OCI-LY1 (cell line): ENCODE results near the gene S100Z.

ENCODE experiments used
- EZH2 ChIP-seq: fragments of 200-600 bp; sonication (generic), shearing (Covaris generic); IDR thresholded peaks from 2 replicates; pipeline ENCODE4 v1.8.0; 2017; ENCODE audit warnings: borderline replicate concordance, mixed run types, mild to moderate bottlenecking, antibody characterized with exemption, low read length, moderate library complexity, mixed read lengths
- TF ChIP-seq, protein P1 (sequence below): fragments of 200-600 bp; sonication (generic), shearing (Covaris generic); IDR thresholded peaks from 2 replicates; pipeline ENCODE4 v1.5.1; 2017; ENCODE audit warnings: mild to moderate bottlenecking, antibody characterized with exemption, low read length, moderate library complexity, mixed read lengths

DNA sequence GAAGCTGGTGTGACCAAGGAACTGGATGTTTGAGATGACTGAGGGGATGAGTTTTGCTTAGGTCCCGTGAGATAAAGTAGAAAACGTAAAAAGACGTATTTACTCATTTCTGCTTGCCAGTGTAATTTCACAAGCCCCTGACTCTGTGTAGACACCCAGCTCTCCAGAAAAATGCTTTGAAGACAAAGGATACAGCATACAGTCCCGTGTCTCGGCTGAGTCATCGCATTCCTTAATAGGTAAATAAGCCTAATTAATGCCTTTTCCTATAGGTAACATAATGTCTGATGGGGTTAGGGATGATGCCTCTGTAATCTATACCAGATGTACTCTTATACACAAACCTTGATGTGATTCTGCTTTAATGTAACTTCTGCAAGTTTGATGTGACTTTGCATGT, 20.2 kb downstream of the S100Z start:
- TF ChIP-seq, protein P1, sequence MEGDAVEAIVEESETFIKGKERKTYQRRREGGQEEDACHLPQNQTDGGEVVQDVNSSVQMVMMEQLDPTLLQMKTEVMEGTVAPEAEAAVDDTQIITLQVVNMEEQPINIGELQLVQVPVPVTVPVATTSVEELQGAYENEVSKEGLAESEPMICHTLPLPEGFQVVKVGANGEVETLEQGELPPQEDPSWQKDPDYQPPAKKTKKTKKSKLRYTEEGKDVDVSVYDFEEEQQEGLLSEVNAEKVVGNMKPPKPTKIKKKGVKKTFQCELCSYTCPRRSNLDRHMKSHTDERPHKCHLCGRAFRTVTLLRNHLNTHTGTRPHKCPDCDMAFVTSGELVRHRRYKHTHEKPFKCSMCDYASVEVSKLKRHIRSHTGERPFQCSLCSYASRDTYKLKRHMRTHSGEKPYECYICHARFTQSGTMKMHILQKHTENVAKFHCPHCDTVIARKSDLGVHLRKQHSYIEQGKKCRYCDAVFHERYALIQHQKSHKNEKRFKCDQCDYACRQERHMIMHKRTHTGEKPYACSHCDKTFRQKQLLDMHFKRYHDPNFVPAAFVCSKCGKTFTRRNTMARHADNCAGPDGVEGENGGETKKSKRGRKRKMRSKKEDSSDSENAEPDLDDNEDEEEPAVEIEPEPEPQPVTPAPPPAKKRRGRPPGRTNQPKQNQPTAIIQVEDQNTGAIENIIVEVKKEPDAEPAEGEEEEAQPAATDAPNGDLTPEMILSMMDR: no peak
- no peak for TF ChIP-seq EZH2
